ENCODE results near the gene MUC5B.
"Not testable (repeated sequence)": the region's sequence is repeated elsewhere in the genome, so short reads cannot be mapped to it uniquely, and the experiment has no call there.

MUC5B gene

GRCh38 chr11:1261241-1262071 is 38.6 kb downstream of the MUC5B start:
- Mint-ChIP-seq H3K36me3 (ENCODE audit: low read depth) (peaks cover 12% of the 10 kb centered on the region), H3K27me3 (ENCODE audit: low read depth, poor library complexity) (no peaks in the 10 kb centered on the region), H3K4me1 (peaks cover 11% of the 10 kb centered on the region), H3K27ac (no peak overlapping the region), H3K9me3 (peaks cover 21% of the 10 kb centered on the region), H3K4me3 (peak overlapping the region; percentile 76)
- DNase-seq: no peak
- TF ChIP-seq CTCF (IDR thresholded peaks at IDR 0.05): no peak

DNA sequence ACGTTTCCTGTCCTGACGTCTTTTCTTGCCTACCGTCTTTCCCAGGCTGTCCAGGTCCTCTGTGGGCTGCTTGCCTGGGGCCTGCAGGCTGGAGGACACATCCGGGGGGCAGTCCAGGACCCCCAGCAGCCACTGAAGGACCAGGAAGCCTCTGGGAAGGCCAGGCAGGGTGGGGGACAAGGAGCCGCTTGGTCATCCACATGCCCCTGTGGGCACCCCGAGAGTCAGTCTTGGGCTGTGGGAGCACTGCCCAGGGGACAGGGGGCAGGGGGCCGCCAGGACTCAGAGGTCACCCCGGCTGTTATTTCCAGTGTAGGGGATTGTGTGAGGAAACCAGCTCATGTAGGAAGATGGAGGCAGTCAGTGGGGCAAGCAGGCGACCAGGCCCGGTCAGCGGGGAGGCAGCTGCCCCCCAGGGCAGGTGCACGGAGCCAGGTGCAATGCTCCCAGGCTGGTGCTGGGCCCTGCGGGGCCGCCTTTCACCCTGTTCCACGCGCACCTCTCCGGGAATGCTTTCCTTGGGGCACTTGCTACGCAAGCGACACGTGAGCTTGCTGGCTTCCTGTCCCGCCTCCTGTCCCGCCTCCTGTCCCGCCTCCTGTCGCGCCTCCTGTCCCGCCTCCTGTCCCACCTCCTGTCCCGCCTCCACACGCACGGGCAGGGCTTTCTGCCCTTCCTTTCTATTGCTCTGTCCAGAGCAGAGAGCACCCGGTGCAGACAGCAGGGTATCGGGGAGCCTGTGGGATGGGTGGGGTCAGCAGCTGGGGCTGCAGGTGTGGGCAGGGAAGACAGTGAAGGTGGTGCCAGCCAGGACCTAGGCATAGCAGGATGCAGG is 39.5 kb downstream of the MUC5B start:
- peaks cover 16% of the 10 kb centered on the region for H3K36me3 Mint-ChIP-seq (ENCODE audit: low read depth)
- peaks cover 11% of the 10 kb centered on the region for H3K4me1 Mint-ChIP-seq
- H3K27ac Mint-ChIP-seq: peak overlapping the region; percentile 35
- H3K27me3 Mint-ChIP-seq (ENCODE audit: low read depth, poor library complexity): no peaks in the 10 kb centered on the region
- peak overlapping the region; percentile 76 for H3K4me3 Mint-ChIP-seq
- no peak for TF ChIP-seq CTCF (IDR thresholded peaks at IDR 0.05)
- peaks cover 26% of the 10 kb centered on the region for H3K9me3 Mint-ChIP-seq
- DNase-seq: peak; percentile 87

GRCh38 chr11:1263010-1263409 is 40.1 kb downstream of the MUC5B start:
- no peak for DNase-seq
- Mint-ChIP-seq H3K9me3 (peaks cover 26% of the 10 kb centered on the region), H3K4me1 (peaks cover 11% of the 10 kb centered on the region), H3K27ac (no peak overlapping the region), H3K36me3 (ENCODE audit: low read depth) (peaks cover 16% of the 10 kb centered on the region), H3K27me3 (ENCODE audit: low read depth, poor library complexity) (no peaks in the 10 kb centered on the region), H3K4me3 (peak overlapping the region; percentile 76)
- TF ChIP-seq CTCF (IDR thresholded peaks at IDR 0.05): no peak

DNA sequence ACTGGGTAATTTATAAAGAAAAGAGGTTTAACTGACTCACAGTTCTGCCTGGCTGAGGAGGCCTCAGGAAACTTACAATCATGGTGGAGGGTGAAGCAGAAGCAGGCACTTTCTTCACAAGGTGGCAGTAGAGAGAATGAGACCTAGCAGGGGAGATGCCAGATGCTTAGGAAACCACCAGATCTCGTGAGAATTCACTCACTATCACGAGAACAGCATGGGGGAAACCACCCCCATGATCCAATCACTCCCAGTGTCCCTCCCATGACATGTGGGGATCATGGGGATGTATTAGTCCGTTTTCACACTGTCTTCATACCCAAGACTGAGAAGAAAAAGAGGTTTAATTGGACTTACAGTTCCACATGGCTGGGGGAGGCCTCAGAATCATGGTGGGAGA is 41.6 kb downstream of the MUC5B start:
- not testable (repeated sequence) for H3K27me3 Mint-ChIP-seq (ENCODE audit: low read depth, poor library complexity); H3K4me3 Mint-ChIP-seq; DNase-seq
- H3K36me3 Mint-ChIP-seq (ENCODE audit: low read depth): peaks cover 16% of the 10 kb centered on the region
- H3K4me1 Mint-ChIP-seq: peaks cover 11% of the 10 kb centered on the region
- peak overlapping the region; percentile 47 for H3K27ac Mint-ChIP-seq
- peaks cover 30% of the 10 kb centered on the region for H3K9me3 Mint-ChIP-seq

DNA sequence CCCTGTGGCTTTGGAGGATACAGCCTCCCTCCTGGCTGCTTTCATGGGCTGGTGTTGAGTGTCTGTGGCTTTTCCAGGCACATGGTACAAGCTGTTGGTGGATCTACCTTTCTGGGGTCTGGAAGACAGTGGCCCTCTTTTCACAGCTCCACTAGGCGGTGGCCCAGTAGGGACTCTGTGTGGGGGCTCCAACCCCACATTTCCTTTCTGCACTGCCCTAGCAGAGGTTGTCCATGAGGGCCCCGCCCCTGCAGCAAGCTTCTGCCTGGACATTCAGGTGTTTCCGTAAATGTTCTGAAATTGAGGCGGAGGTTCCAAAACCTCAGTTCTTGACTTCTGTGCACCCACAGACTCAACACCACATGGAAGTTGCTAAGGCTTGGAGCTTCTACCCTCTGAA is 42.6 kb downstream of the MUC5B start:
- DNase-seq; H3K27me3 Mint-ChIP-seq (ENCODE audit: low read depth, poor library complexity); H3K4me3 Mint-ChIP-seq; H3K27ac Mint-ChIP-seq: not testable (repeated sequence)
- H3K36me3 Mint-ChIP-seq (ENCODE audit: low read depth): peaks cover 16% of the 10 kb centered on the region
- peaks cover 30% of the 10 kb centered on the region for H3K9me3 Mint-ChIP-seq
- H3K4me1 Mint-ChIP-seq: peaks cover 11% of the 10 kb centered on the region

DNA sequence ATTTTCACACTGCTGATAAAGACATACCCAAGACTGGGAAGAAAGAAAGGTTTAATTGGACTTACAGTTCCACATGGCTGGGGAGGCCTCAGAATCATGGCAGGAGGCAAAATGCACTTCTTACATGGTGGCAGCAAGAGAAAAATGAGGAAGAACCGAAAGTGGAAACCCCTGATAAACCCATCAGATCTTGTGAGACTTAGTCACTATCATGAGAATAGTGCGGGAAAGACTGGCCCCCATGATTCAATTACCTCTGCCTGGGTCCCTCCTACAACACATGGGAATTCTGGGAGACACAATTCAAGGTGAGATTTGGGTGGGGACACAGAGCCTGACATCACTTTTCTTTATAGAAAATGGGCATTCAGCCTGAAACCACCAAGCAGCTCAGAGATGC is 44.1 kb downstream of the MUC5B start:
- not testable (repeated sequence) for DNase-seq; H3K4me3 Mint-ChIP-seq; H3K27me3 Mint-ChIP-seq (ENCODE audit: low read depth, poor library complexity); H3K27ac Mint-ChIP-seq
- peaks cover 16% of the 10 kb centered on the region for H3K36me3 Mint-ChIP-seq (ENCODE audit: low read depth)
- peaks cover 30% of the 10 kb centered on the region for H3K9me3 Mint-ChIP-seq
- H3K4me1 Mint-ChIP-seq: peaks cover 17% of the 10 kb centered on the region

GRCh38 chr11:1267441-1268100 is 44.7 kb downstream of the MUC5B start:
- no peak for TF ChIP-seq CTCF (IDR thresholded peaks at IDR 0.05)
- Mint-ChIP-seq H3K9me3 (peaks cover 30% of the 10 kb centered on the region), H3K4me1 (peaks cover 12% of the 10 kb centered on the region), H3K4me3 (no peak overlapping the region), H3K27me3 (ENCODE audit: low read depth, poor library complexity) (peaks cover 3% of the 10 kb centered on the region), H3K27ac (no peak overlapping the region), H3K36me3 (ENCODE audit: low read depth) (peaks cover 18% of the 10 kb centered on the region)
- no peak for DNase-seq
